ENCODE results near the gene PI4KA.
"Not testable (repeated sequence)": the region's sequence is repeated elsewhere in the genome, so short reads cannot be mapped to it uniquely, and the experiment has no call there.

Gene PI4KA

DNA sequence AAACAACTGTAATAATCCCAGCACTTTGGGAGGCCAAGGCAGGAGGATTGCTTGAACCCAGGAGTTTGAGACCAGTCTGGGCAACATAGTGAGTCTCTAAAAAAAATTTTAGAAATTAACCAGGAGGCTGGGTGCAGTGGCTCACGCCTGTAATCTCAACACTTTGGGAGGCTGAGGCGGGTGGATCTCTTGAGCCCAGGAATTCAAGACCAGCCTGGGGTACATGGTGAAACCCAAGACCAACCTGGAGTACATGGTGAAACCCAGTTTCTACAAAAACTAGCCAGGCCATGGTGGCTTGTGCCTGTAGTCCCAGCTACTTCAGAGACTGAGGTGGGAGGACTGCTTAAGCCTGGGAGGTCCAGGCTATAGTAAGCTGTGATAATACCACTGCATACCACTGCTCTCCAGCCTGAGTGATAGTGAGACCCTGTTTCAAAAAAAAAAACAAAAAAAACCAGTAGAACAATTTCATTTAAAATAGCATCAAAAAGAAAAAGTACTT lies 11.2 kb downstream of the PI4KA start:
- no peak for DNase-seq (ENCODE audit: low spot score)

DNA sequence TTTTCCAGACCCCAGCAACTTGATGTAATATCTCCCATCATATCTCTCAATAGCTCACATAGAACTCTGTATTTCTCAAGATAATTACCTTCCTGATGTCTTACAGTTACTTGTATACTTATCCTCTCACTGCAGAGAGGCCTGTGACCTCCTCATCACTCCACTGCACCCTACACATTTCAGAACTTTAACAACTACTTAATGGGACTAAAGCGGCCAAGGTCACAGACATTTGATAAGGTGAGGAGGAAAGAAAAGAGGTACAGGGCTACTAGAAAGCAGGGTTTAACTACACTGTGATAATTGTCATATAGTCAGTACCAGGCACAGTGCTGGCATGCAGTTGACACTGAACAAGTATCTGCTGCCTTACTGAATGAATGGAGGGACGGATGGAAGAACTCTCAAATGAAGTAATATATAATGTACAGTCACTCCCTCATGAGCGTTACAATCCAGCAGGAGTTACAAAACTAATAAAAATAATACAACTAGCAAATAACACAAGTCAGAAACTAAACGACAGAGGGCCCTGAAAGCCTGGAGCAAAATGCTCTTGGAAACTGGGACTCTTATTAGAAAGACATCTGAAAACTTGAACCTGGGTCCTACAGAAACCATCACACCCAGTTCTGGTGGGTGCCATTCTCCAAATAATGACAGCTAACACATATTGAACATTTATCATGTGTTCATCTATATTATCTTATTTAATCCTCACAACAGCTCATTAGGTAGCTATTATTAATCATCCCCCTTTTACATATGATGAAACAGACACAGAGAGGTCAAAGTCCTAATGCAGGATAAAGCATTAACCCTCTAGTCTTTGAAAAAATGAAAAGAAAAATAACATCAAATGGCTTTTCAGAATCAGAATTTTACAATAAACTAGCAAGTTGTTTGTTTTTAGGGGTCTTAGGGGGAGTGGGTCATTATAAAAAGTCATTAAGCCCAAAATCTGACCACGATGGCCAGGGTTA lies 14.3 kb downstream of the PI4KA start:
- DNase-seq (ENCODE audit: low spot score), result no peak

DNA sequence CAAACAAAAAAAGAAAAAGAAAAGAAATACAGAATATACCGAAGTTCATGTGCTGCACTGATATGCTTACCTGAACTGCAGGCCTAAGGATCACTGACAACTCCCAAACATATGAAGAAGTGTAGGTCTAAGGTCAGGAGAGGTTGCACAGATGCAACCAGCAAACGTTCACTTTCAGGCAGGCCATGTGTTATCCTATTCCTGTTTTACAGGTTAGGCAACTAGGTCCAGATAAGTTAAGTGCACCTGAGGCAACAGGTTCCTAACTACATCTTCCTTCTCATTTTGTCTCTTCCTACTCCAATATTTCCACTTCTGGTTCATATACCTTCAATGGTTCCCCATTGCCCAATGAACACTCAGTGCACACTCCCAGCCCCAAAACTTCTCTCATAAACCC lies 15.1 kb downstream of the PI4KA start:
- no peak for DNase-seq (ENCODE audit: low spot score)

DNA sequence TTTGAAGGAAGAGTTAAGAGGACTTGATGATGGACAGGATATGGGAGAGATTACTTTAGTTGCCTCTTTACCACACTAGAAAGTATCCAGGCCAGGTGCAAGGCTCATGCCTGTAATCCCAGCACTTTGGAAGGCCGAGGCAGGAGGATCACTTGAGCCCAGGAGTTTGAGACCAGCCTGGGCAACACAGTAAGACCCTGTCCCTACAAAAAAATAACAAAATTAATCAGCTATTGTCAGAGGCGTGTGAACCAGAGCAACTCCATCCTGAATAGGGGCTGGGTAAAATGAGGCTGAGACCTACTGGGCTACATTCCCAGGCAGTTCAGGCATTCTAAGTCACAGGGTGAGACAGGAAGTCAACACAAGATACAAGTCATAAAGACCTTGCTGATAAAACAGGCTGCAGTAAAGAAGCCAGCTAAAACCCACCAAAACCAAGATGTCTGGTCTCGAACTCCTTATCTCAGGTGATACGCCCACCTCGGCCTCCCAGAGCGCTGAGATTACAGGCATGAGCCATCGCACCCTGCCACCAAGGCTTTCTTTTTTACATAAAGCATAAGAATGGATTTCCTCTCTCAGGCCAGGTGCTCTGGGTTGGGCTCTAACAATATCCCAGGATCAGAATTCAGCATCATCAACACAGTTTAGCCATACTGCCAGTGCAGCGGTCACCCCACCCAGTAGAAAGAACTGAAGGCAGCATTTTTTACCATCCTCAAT lies 17.8 kb downstream of the PI4KA start:
- no peak for DNase-seq (ENCODE audit: low spot score)

DNA sequence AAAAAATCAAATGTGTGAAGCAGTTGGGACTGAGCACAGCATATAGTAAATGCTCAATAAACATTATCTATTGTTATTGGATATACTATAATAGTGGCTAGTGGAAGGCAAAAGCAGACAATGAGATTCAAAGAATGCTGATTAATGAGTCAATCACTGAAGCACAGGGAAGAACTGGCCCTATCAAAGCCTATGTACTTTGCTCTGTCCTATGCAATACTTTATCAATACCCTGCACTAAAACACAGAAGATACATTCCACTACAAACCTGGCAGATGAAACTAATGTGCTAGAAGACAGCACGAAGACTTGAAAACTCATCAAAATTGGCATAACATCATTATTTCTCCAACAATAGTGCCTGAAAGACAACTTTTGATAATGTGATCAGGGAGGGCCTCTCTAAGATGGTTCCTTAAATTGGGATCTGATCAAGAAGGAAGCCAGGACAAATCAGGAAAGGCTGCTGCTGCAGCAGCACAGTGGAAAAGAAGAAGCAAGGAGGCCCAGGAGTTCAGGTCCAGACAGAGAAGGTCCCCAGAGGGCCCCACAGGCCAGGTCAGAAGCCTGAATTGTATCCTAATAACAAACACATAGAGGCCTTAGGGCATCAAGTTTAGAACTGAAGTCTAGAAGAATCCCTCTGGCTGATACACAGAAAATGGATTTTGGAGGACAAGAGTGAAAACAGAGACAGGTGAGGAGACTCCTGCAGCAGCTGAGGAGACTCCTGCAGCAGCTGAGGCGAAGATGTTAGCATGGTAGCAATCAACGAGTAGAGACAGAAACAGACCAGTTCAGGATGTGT lies 18.6 kb downstream of the PI4KA start:
- no peak for DNase-seq (ENCODE audit: low spot score)

DNA sequence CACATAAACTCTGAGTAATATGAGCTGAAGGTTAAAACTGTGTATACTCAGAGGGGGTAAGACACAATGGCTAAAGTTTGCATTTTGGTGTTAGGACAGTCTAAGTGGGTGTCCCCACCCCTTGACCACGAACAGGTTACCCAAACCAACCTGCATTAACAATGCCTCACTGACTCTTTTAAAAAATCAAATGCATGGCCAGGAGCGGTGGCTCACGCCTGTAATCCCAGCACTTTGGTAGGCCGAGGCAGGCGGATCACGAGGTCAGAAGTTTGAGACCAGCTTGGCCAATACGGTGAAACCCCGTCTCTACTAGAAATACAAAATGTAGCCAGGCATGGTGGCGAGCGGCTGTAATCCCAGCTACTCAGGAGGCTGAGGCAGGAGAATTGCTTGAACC lies 19.3 kb downstream of the PI4KA start:
- DNase-seq (ENCODE audit: low spot score), result not testable (repeated sequence)

DNA sequence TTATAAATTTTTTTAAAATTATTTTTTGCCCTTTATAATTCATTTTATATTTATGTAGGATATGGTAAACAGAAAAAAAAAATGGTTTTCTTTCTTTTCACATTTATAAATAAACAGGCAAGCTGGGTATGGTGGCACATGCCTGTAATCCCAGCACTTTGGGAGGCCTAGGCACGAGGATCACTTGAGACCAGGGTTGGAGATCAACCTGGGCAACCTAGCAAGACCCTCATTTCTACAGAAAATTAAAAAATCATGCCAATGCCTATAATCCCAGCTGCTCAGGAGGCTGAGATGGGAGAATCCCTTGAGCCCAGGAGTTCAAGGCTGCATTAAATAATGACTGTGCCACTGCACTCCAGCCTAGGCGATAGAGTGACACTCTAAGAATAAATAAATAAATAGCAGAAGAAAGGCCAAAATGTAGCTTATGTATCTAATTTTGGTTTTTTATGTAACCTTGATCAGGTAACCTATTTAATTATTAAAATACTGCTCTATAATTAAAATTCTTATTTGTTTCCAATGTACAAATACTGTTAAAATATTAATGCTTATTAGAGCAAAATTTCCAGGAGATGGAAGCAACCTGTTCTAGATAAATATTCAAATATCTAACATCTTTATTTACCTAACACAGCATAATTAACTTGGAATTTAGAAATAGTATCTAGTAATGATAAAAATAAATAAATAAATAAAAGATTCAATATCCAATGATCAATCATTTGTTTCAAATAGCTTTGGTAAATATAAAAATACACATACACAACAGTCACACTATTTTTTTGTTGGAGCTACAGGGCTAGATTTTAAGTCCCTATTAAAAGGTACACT lies 21.4 kb downstream of the PI4KA start:
- DNase-seq (ENCODE audit: low spot score), result no peak

DNA sequence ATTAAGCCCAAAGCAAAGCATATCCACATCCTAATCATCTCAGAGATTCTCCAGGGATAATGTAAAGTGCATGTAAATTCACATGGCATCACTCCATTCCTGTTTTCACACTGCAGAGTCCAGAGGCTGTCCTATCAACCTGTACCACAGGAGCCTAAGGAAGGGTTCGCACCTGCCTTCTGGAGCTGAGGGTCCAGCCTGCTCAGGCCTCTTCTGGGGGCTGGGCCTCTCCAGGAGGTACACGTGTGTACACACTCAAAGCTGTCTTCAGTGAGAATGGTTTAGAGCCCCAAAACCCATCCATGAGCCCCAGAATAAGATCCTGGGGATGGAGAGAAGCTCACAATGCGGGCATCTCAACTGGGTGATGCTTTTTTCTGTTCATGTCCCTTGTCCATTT lies 23.9 kb downstream of the PI4KA start:
- DNase-seq (ENCODE audit: low spot score), result no peak

DNA sequence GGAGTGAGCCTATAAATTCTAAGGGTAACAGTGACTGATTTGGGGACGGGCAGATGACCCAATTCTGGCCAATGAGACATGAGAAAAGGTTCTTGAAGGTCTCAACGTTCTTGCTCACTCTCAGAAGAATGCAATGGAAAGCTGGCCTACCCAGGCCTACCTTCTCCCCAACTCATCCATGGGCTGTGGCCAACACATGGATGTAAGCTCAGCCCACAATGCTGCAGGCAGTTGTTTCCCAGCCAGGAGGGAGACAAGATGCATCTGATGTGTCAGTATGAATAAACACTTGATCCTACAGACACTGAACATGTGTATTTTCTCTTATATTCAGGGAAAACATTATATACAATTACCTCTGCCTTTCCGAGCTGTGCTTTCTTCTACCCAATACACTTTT lies 24.4 kb downstream of the PI4KA start:
- DNase-seq (ENCODE audit: low spot score), result no peak

DNA sequence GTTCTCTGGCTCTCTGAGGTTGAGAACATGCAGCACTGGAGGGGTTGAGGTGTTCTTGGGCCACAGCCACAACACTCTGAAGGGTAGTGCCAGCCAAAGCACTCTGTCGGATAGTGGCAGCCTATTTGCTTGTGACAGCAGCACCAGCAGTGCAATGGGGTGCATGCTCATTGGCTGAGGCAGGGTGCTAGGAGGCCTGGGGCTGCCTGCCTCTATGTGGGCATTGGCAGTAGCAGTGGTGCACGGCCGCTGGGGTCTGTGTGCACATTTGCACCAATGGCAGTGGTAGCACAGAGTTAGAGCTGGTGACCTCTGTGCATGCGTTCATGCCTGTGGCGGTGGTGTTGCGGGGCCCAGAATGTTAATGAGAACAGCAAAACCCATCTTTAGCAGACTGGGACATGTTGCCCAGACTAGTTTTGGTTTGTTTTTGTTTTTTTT lies 25.4 kb downstream of the PI4KA start:
- no peak for DNase-seq (ENCODE audit: low spot score)

DNA sequence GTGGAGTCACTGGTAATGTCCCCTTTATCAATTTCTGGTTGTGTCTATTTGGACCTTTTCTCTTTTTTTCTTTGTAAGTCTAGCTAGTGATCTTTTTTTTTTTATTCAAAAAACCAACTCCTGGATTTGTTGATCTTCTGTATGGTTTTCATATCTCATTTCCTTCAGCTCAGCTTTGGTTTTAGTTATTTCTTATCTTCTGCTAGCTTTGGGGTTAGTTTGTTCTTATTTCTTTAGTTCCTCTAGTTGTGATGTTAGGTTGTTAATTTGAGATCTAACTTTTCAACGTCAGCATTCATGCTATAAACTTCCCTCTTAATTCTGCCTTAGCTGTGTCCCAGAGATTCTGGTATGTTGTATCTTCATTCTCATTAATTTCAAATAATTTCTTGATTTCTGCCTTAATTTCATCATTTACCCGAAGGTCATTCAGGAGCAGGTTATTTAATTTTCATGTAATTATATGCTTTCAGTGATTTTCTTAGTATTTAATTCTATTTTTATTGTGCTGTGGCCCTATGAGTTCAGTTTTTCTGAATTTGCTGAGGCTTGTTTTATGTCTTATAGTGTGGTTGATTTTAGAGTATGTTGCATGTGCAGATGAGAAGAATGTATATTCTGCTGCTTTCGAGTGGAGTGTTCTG lies 29.0 kb downstream of the PI4KA start:
- no peak for DNase-seq (ENCODE audit: low spot score)

DNA sequence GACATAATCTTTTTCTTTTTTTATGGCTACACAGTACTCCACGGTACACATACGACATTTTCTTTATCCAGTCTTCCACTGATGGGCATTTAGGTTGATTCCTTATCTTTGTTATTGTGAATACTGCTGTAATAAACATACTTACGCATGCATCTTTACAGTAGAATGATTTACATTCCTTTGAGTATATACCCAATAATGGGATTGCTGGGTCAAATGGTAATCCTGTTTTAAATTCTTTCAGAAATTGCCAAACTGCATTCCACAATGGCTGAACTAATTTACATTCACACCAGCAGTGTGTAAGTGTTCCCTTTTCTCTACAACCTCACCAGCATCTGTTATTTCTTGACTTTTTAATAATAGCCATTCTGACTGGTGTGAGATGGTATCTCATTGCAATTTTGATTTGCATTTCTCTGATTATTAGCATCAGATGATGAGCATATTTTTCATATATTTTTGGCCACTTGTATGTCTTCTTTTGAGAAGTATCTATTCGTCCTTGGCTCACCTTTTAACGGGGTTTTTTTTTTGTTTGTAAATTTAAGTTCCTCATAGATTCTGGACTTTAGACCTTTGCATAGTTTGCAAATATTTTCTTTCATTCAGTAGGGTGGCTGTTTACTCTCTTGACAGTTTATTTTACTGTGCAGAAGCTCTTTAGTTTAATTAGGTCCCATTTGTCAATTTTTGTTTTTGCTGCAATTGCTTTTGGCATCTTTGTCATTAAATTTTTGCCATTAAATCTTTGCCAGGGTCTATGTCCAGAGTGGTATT lies 32.0 kb downstream of the PI4KA start:
- not testable (repeated sequence) for DNase-seq (ENCODE audit: low spot score)

DNA sequence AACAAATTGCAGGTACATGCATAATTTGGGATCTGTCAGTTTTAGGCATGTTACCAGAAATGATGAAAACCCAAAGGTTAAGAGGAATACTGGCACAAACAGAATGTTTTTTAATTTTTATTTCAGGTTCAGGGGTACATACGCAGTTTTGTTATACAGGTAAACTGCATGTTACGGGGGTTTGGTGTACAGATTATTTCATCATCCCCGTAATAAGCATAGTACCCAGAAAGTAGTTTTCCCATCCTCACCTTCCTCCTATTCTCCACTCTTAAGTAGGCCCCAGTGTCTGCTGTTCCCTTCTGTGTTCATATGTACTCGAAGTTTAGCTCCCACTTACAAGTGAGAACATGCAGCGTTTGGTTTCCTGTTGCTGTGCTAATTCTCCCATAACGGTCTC lies 33.0 kb downstream of the PI4KA start:
- DNase-seq (ENCODE audit: low spot score), result no peak

DNA sequence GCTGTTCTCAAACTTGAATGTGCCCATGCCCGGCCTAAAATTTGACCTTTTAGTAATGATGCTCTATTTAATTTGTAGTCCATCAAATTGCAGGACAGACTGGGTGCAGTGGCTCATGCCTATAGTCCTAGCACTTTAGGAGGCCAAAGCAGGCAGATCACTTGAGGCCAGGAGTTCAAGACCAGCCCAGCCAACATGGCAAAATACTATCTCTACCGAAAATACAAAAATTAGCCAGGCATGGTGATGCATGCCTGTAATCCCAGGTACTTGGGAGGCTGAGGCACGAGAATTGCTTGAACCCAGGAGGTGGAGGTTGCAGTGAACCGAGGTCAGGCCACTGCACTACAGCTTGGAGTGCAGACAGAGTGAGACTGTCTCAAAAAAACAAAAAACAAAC lies 33.4 kb downstream of the PI4KA start:
- not testable (repeated sequence) for DNase-seq (ENCODE audit: low spot score)

DNA sequence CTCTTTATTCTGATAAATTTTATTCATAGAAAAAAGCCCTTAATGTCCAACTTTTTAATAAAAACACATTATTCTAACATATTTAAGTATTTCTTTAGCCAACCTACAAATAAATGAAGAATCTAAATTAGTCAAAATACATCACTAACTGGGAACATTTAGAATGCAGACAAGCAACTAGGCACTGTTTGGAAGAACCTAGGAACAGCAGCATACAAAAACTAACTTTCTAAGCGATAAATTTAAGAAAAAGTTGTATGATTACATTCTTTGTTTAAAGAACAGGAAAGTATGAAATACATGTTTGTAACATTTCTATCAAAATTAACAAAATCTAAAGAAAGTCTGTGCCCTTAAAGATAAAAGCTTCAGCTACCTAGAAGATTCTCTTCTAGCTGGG lies 35.3 kb downstream of the PI4KA start:
- no peak for DNase-seq (ENCODE audit: low spot score)

DNA sequence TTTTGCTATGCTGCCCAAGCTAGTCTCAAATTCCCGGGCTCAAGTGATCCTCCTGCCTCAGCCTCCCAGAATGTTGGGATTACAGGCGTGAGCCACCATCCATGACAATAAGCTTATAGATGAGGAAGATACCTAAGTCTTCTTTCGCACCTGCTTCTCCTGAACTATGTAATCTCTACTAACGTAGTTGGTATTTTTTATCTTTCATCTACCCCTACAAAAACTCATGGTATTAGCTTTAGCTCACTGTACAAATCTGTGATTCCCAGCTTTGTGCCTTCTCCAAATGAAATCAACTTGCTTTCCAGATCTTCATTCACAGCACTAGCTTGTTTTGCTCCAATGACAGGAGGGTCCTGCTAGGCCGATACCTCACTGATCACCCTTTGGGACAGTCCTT lies 36.4 kb downstream of the PI4KA start:
- DNase-seq (ENCODE audit: low spot score), result no peak

DNA sequence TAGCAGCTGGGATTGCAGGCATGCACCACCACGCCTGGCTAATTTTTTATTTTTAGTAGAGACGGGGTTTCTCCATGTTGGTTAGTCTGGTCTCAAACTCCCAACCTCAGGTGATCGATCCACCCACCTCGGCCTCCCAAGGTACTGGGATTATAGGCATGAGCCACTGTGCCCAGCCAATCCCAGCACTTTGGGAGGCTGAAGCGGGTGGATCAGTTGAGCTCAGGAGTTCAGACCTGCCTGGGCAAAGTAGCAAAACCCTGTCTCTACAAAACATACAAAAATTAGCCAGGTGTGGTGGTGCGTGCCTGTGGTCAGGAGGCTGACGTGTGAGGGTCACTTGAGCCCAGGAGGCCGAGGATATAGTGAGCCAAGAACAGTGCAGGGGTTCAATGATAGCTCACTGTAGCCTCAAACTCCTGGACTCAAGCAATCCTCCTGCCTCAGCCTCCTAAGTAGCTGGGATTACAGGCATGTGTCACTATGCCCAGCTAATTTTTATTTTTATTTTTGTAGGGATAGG lies 36.8 kb downstream of the PI4KA start:
- DNase-seq (ENCODE audit: low spot score), result not testable (repeated sequence)

DNA sequence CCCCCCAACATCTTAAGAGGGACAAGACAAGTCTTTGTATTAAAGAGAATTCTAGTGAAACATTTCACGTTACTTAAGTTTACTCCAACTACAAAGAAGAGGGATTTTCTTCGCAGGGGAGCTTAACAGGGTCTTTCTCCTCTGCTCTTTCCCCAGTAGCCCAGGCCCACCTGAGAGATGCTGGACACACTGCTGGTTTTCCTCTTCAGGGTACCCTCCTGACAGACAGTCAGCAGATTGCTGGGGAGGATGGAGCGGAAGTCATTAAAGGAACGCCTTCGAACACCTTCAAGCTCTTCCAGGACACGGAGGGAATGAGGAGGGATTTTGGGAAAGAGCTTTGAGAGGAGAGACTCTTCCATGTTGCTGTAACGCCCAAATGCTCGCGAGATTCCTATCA lies 39.1 kb downstream of the PI4KA start:
- no peak for DNase-seq (ENCODE audit: low spot score)

DNA sequence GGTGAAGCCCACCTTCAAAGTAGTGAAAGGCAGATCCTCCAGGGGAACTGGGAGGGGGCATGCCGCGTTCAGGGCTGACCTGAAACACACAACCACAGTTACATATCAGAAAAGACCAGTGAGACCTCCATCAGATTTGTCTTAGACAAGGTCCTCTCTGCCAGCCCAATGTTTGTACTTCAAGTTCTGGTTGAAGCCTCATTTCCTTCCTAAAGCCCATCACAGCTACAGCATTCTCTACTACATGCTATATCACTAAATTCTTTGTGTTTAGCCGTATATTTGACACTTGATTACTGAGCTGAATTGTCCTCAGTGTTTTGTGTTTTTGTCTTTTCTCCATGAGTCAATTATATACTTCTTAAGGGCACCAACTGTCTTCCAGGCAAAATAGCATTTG lies 40.1 kb downstream of the PI4KA start:
- no peak for DNase-seq (ENCODE audit: low spot score)

DNA sequence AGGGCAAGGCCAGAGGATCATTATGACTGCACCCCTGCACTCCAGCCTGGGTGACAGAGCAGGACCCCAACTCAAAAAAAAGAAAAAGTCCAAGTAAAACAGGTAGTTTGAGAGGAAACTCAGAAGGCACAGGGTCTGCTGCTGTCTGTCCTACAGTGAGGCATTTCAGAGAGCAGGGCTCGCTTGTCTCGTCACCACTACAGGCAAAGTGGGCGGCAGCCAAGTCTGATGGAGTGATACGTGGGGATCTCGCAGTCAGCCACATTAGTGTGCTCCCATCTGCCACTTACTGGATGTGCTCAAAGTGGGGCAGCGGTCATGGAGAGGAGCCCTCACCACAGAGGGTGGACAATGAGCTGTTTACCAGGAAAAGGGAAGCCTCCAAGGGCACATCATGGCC lies 42.1 kb downstream of the PI4KA start:
- DNase-seq (ENCODE audit: low spot score), result no peak
